Measurements from ENCODE around the gene MYO16.

DNA sequence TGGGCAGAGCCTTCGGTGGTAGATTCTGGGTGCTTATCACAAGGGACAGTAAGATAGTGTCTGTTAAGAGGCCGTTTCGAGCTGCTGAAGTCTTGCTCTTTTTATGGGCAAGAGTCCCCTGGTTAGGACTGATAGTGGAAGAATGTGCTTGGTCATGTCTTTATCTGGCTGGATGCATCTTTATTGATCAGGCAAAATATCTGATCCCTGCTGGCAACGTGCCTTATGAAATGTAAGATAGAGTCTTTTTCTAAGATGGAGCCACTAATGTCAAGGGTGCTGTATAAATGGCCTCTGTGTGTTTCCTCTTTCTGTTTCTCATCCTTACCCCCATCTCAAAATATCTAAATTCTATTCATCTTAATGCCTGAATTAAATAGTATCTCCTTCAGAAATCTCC is 53.3 kb downstream of the MYO16 start:
- TF ChIP-seq CTCF (conservative IDR thresholded peaks at IDR 0.05; ENCODE audit: low read length) (no peak), EZH2phosphoT487 (IDR thresholded peaks at IDR 0.05; ENCODE audit: borderline replicate concordance) (no peak)
